ENCODE data around the gene ADCK2. TPM values are rescaled to one million over a fixed set of nuclear protein-coding genes. Genes with fewer than 3 reads are reported as not detected.
"Not testable (repeated sequence)": the region's sequence is repeated elsewhere in the genome, so short reads cannot be mapped to it uniquely, and the experiment has no call there.

Gene ADCK2
- total and polyA plus RNA-seq, 9 of the 15 experiments (the other 6 are each of a cell fraction or from before 2014, with no cell fraction given), result 0.08 to 14.3 (median 9.7) TPM

DNA sequence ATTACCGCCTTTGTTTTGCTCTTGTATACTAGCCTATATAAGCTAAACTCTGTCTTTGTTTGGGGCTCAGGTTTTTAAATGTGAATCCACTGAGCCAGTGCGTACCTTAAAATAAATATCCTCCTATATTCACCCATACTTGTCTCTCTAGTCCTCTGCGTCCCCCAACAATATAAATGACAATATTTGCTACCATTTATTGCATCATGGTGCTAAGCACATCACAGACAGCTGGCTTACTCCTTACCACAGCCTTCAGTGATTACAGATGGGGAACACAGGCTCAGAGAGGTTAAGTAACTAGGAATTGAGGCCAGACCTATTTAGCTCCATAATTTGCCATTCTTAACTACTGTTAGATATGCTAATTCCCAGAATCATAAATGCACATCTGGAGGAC, 3.4 kb upstream of the ADCK2 start:
- H3K4me2 ChIP-seq (ENCODE audit: insufficient read depth, low read length), result no peak overlapping the region
- H3K27ac ChIP-seq (ENCODE audit: extremely low read depth, low read depth, low read length), result no peak overlapping the region
- no peaks in the 10 kb centered on the region for H4K20me1 ChIP-seq (replicated peaks; ENCODE audit: control insufficient read depth, insufficient read depth, low read length)
- ChIA-PET POLR2A (interaction anchor here (1.0 to 2.4 kb wide), 6 partner anchors 10 to 345 kb away, joined by 3 to 9 read pairs (median 4); partner anchors contain the start of gene MRPS33), CTCF (ENCODE audit: low intra/inter-chr PET ratio) (no interaction called here)
- intact Hi-C loops (cut with micrococcal nuclease), result no loop called here
- H3K36me3 ChIP-seq (ENCODE audit: control insufficient read depth, insufficient read depth, low read length), result no peaks in the 10 kb centered on the region
- TF ChIP-seq CEBPG (CRISPR knock-in tag; IDR thresholded peaks at IDR 0.05), result peak; percentile 58; the same call in 1 of the 2 replicates
- TF ChIP-seq CEBPG (tag; conservative IDR thresholded peaks at IDR 0.05 in 1 of 2, IDR thresholded peaks at IDR 0.05 in 1 of 2), result peak; percentile 21 to 77; a peak in 2 of 4 replicates
- TF ChIP-seq CEBPB (tag; IDR thresholded peaks at IDR 0.05), result peak; percentile 20; the same call in 1 of the 2 replicates
- TF ChIP-seq ZNF143 (CRISPR knock-in tag; IDR thresholded peaks at IDR 0.05), result no peak
- TF ChIP-seq, protein P1, sequence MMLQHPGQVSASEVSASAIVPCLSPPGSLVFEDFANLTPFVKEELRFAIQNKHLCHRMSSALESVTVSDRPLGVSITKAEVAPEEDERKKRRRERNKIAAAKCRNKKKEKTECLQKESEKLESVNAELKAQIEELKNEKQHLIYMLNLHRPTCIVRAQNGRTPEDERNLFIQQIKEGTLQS (IDR thresholded peaks at IDR 0.05), result peak; percentile 65
- TF ChIP-seq, protein P1 (CRISPR knock-in tag; conservative IDR thresholded peaks at IDR 0.05), result no peak
- no peak overlapping the region for H3K9ac ChIP-seq (ENCODE audit: insufficient read depth in 1 of 2, low read depth in 2 of 2, low read length in 2 of 2)
- H2AFZ ChIP-seq (ENCODE audit: low read depth, low read length), result no peak overlapping the region
- peaks cover 20 to 33% of the 10 kb centered on the region in 2 experiments; a peak in 4 of 5 replicates for H3K4me1 ChIP-seq (replicated peaks in 1 of 2; ENCODE audit: control insufficient read depth in 2 of 2, insufficient read depth in 2 of 2, low read length in 2 of 2)
- no peaks in the 10 kb centered on the region for H3K9me1 ChIP-seq (ENCODE audit: control insufficient read depth, insufficient read depth, low read length)
- peaks cover 7% of the 10 kb centered on the region in 2 experiments; a peak in 4 of 5 replicates for H3K27me3 ChIP-seq (ENCODE audit: control insufficient read depth in 2 of 2, insufficient read depth in 2 of 2, low read length in 2 of 2)
- no peak overlapping the region for H3K4me3 ChIP-seq
- FAIRE-seq, result no peak
- BruUV-seq (replicated peaks), result no TSS peak
- WGBS (ENCODE audit: insufficient coverage, low coverage, missing lambda C conversion rate), result 30% methylated on average over 3 of the region's 3 CpGs
- no peaks in the 10 kb centered on the region for H3K79me2 ChIP-seq (ENCODE audit: control insufficient read depth, insufficient read depth, low read length)
- no peak for DNase-seq (ENCODE audit: extremely low read depth in 1 of 4, low spot score in 3 of 4)
- no peak for ATAC-seq
- H3K9me3 ChIP-seq (replicated peaks; ENCODE audit: control insufficient read depth, insufficient read depth, low read depth, low read length), result no peaks in the 10 kb centered on the region
- in situ Hi-C loops (cut with MboI), result no loop called here

DNA sequence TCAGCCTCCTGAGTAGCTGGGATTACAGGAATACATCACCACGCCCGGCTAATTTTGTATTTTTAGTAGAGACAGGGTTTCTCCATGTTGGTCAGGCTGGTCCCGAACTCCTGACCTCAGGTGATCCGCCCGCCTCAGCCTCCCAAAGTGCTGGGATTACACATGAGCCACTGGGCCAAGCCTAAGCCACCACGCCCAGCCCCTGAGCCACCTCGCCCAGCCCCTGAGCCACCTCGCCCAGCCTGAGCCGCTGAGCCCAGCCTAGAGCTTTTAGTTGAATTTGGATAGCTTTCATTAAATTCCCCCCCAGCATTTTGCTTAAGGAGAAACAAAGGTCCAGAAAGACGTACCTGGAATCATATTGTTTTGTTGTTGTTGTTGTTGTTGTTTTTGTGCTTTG, 2.9 kb upstream of the ADCK2 start:
- H2AFZ ChIP-seq (ENCODE audit: low read depth, low read length); H3K79me2 ChIP-seq (ENCODE audit: control insufficient read depth, insufficient read depth, low read length); H3K27ac ChIP-seq (ENCODE audit: extremely low read depth, low read depth, low read length); H3K4me2 ChIP-seq (ENCODE audit: insufficient read depth, low read length); H3K36me3 ChIP-seq (ENCODE audit: control insufficient read depth, insufficient read depth, low read length); H3K9ac ChIP-seq (ENCODE audit: insufficient read depth in 1 of 2, low read depth in 2 of 2, low read length in 2 of 2); H3K4me3 ChIP-seq; H3K27me3 ChIP-seq (ENCODE audit: control insufficient read depth in 2 of 2, insufficient read depth in 2 of 2, low read length in 2 of 2); BruUV-seq (replicated peaks); H4K20me1 ChIP-seq (replicated peaks; ENCODE audit: control insufficient read depth, insufficient read depth, low read length); FAIRE-seq; DNase-seq (ENCODE audit: extremely low read depth in 1 of 4, low spot score in 3 of 4); H3K9me3 ChIP-seq (replicated peaks; ENCODE audit: control insufficient read depth, insufficient read depth, low read depth, low read length); in situ Hi-C loops (cut with MboI); H3K9me1 ChIP-seq (ENCODE audit: control insufficient read depth, insufficient read depth, low read length); ATAC-seq: not testable (repeated sequence)
- peaks cover 20 to 34% of the 10 kb centered on the region in 2 experiments; a peak in 4 of 5 replicates for H3K4me1 ChIP-seq (replicated peaks in 1 of 2; ENCODE audit: control insufficient read depth in 2 of 2, insufficient read depth in 2 of 2, low read length in 2 of 2)
- CTCF ChIA-PET (ENCODE audit: low intra/inter-chr PET ratio), result interaction anchor here (0.6 kb wide), 1 partner anchor 75 kb away, joined by 3 read pairs; no protein-coding TSS in a partner anchor
- intact Hi-C loops (cut with micrococcal nuclease), result loop anchor here (10.0 kb wide), 2 partner anchors 315 to 865 kb away; no protein-coding TSS in a partner anchor
- 20% methylated on average over 10 of the region's 10 CpGs for WGBS (ENCODE audit: insufficient coverage, low coverage, missing lambda C conversion rate)
- POLR2A ChIA-PET, result interaction anchor here (1.0 to 2.4 kb wide), 4 partner anchors 10 to 42 kb away, joined by 3 to 9 read pairs (median 4); no protein-coding TSS in a partner anchor
